Liver (tissue), 9 donors: ENCODE data around the gene PDGFD. TPM values are rescaled to one million over a fixed set of nuclear protein-coding genes. Genes with fewer than 3 reads are reported as not detected.

ENCODE experiments used
- DNase-seq: peaks from one replicate; pipeline ENCODE4 v3.0.0-alpha.2; 2017; ENCODE audit warnings: low spot score
- H3K27ac ChIP-seq, 2 donors: one replicate each; pipeline ENCODE4 v1.7.0; 2013; ENCODE audit warnings: inconsistent platforms in 2 of 2, low read length in 2 of 2, control low read depth in 1 of 2, low read depth in 1 of 2, mild to moderate bottlenecking in 1 of 2
- H3K27me3 ChIP-seq, 4 donors: one replicate each; pipeline versions ENCODE4 v1.6.1 to v1.7.0; 2013; ENCODE audit warnings: low read length in 3 of 4, inconsistent platforms in 1 of 4, mild to moderate bottlenecking in 1 of 4, moderate library complexity in 1 of 4; ENCODE audit not compliant: control insufficient read depth in 4 of 4, insufficient read depth in 4 of 4
- H3K36me3 ChIP-seq, 4 donors: one replicate each; pipeline versions ENCODE4 v1.6.1 to v1.7.0; 2013; ENCODE audit warnings: low read length in 3 of 4, mild to moderate bottlenecking in 3 of 4, low read depth in 1 of 4, moderate library complexity in 1 of 4; ENCODE audit not compliant: control insufficient read depth in 4 of 4, insufficient read depth in 3 of 4
- H3K4me1 ChIP-seq, 4 donors: one replicate each; pipeline versions ENCODE4 v1.6.1 to v1.7.0; 2013; ENCODE audit warnings: low read length in 3 of 4, mild to moderate bottlenecking in 3 of 4, moderate library complexity in 1 of 4; ENCODE audit not compliant: control insufficient read depth in 4 of 4, insufficient read depth in 4 of 4
- H3K4me3 ChIP-seq, 3 donors: one replicate each; pipeline versions ENCODE4 v1.6.1 to v1.7.0; 2013; ENCODE audit warnings: low read length in 3 of 3, control low read depth in 1 of 3, low read depth in 1 of 3, mild to moderate bottlenecking in 1 of 3
- H3K9ac ChIP-seq, 2 donors: one replicate each; pipeline ENCODE4 v1.7.0; 2013; ENCODE audit warnings: low read length in 2 of 2, mild to moderate bottlenecking in 2 of 2, moderate library complexity in 2 of 2, control low read depth in 1 of 2, low read depth in 1 of 2
- H3K9me3 ChIP-seq, 4 donors: one replicate each; pipeline versions ENCODE4 v1.6.1 to v1.7.0; 2013; ENCODE audit warnings: low read length in 3 of 4; ENCODE audit not compliant: control insufficient read depth in 4 of 4
- CTCF ChIP-seq: fragments of 150-350 bp; IDR thresholded peaks from 2 replicates; pipeline ENCODE4 v1.5.1; 2017; ENCODE audit warnings: improper control_type of control experiment, low read depth, low read length; ENCODE audit not compliant: missing input control
- EGR1 ChIP-seq, 2 donors: IDR thresholded peaks; 2 replicates each; pipeline ENCODE4 v1.6.1; 2016 to 2018; ENCODE audit warnings: antibody characterized with exemption in 2 of 2, low read depth in 2 of 2
- FOXA1 ChIP-seq: IDR thresholded peaks from 2 replicates; pipeline ENCODE4 v1.6.1; 2016; ENCODE audit warnings: antibody characterized with exemption
- FOXA2 ChIP-seq: IDR thresholded peaks from 2 replicates; pipeline ENCODE4 v1.6.1; 2016; ENCODE audit warnings: antibody characterized with exemption
- GABPA ChIP-seq, 2 donors: IDR thresholded peaks in 1 of 2; conservative IDR thresholded peaks in 1 of 2; 2 replicates each; pipeline ENCODE4 v1.6.1; 2016; ENCODE audit warnings: antibody characterized with exemption in 2 of 2, mild to moderate bottlenecking in 1 of 2, moderate library complexity in 1 of 2
- JUND ChIP-seq, 2 donors: IDR thresholded peaks; 2 replicates each; pipeline ENCODE4 v1.6.1; 2016; ENCODE audit warnings: antibody characterized with exemption in 2 of 2
- MAX ChIP-seq: IDR thresholded peaks from 2 replicates; pipeline ENCODE4 v1.6.1; 2016; ENCODE audit warnings: antibody characterized with exemption
- NR2F2 ChIP-seq: IDR thresholded peaks from 2 replicates; pipeline ENCODE4 v1.6.1; 2016; ENCODE audit warnings: antibody characterized with exemption
- RAD21 ChIP-seq, 2 donors: IDR thresholded peaks; 2 replicates each; pipeline ENCODE4 v1.6.1; 2016; ENCODE audit warnings: antibody characterized with exemption in 2 of 2, mild to moderate bottlenecking in 2 of 2
- RXRA ChIP-seq, 2 donors: IDR thresholded peaks; 2 replicates each; pipeline ENCODE4 v1.6.1; 2017 to 2018; ENCODE audit warnings: antibody characterized with exemption in 2 of 2, mild to moderate bottlenecking in 1 of 2
- SP1 ChIP-seq: IDR thresholded peaks from 2 replicates; pipeline ENCODE4 v1.6.1; 2018; ENCODE audit warnings: antibody characterized with exemption, mild to moderate bottlenecking
- YY1 ChIP-seq: IDR thresholded peaks from 2 replicates; pipeline ENCODE4 v1.6.1; 2016; ENCODE audit warnings: antibody characterized with exemption, mild to moderate bottlenecking
- ZBTB33 ChIP-seq: IDR thresholded peaks from 2 replicates; pipeline ENCODE4 v1.6.1; 2016; ENCODE audit warnings: antibody characterized with exemption
- WGBS: extraction: QIAGEN DNeasy Blood & Tissue Kit; methylation state at CpG from one replicate; pipeline ENCODE4 v1.1.7; 2013; 5-methylcytosine and 5-hydroxymethylcytosine counted together
- polyA plus RNA-seq, 2 donors: library from polyadenylated mRNA; stranded (reverse) in 1 of 2; unstranded in 1 of 2; fragments of 200-250 nt in 1 of 2; fragments of >200 nt in 1 of 2; fragmentation: Nextera tagmentation in 1 of 2; extraction: Ambion mirVana in 1 of 2; gene quantifications; one replicate each; pipeline versions ENCODE4 v1.2.1 to v1.2.3, GENCODE V29; 2013 to 2015
- total RNA-seq, 2 donors: library from RNA; depleted of rRNA; stranded (reverse); fragments of >200 nt; gene quantifications; one replicate each; pipeline ENCODE4 v1.2.3, GENCODE V29; 2014
- TF ChIP-seq, protein P1 (sequence below): IDR thresholded peaks from 2 replicates; pipeline ENCODE4 v1.6.1; 2016; ENCODE audit warnings: antibody characterized with exemption
- TF ChIP-seq, protein P2 (sequence below): IDR thresholded peaks from 2 replicates; pipeline ENCODE4 v1.6.1; 2016; ENCODE audit warnings: antibody characterized with exemption, mild to moderate bottlenecking
- donor health status: healthy.
- donor health status: healthy.
- donor health status: healthy.
- donor health status: healthy.
- donor health status: healthy.

The PDGFD gene
- total and polyA plus RNA-seq, 4 donors, result 1.0 to 3.3 (median 2.1) TPM

DNA sequence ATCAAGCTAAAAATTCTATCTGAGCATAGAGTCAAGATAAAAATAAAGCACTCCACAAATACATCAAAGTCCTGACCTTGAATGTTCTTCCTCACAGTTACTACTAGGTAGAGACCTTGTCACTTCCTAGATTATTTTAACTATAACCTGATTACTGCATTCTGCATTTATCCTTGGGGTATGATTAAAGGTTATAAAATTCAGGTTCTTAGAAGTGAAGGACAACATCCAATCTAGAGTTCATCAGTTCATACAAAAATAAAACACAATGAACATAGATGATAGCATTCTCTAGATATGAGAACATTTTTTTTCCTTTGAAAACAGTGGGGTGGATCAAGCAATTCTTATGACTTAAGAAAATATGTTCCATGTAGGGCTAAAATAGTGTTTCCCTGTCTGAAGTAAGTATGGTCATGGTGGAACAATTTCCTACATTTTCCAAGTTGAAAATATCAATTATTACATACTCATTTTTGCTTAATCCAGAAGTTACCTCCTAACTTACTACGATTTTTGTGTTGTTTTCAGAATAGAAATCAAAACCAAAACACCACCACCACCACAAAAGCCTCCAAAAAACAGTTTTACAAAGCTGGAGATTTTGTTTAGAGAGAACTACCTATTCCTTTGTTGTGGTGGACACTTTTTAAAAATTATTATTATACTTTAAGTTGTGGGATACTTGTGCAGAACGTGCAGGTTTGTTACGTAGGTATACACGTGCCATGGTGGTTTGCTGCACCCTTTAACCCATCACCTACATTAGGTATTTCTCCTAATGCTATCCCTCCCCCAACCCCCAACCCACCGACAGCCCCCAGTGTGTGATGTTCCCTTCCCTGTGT lies 239.6 kb downstream of the PDGFD start:
- 79% methylated on average over 5 of the region's 5 CpGs for WGBS
- Histone ChIP-seq H3K4me3 (no peak overlapping the region), H3K9me3 (no peaks in the 10 kb centered on the region), H3K4me1 (no peaks in the 10 kb centered on the region), H3K27ac (no peak overlapping the region), H3K36me3 (peaks cover 0 to 2% (median 0%) of the 10 kb centered on the region in 4 donors), H3K27me3 (no peaks in the 10 kb centered on the region), H3K9ac (no peak overlapping the region)
- no peak for DNase-seq
- TF ChIP-seq NR2F2 (no peak), MAX (no peak), FOXA1 (no peak), EGR1 (IDR thresholded peaks at IDR 0.05; ENCODE audit: low read depth in 2 of 2) (no peak), JUND (IDR thresholded peaks at IDR 0.05) (no peak), CTCF (no peak), GABPA (IDR thresholded peaks at IDR 0.05 in 1 of 2, conservative IDR thresholded peaks at IDR 0.05 in 1 of 2) (no peak), YY1 (no peak), ZBTB33 (no peak), RAD21 (IDR thresholded peaks at IDR 0.05) (no peak), FOXA2 (no peak), SP1 (no peak), RXRA (IDR thresholded peaks at IDR 0.05) (no peak)
- TF ChIP-seq, protein P1, sequence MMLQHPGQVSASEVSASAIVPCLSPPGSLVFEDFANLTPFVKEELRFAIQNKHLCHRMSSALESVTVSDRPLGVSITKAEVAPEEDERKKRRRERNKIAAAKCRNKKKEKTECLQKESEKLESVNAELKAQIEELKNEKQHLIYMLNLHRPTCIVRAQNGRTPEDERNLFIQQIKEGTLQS, result no peak
- TF ChIP-seq, protein P2, sequence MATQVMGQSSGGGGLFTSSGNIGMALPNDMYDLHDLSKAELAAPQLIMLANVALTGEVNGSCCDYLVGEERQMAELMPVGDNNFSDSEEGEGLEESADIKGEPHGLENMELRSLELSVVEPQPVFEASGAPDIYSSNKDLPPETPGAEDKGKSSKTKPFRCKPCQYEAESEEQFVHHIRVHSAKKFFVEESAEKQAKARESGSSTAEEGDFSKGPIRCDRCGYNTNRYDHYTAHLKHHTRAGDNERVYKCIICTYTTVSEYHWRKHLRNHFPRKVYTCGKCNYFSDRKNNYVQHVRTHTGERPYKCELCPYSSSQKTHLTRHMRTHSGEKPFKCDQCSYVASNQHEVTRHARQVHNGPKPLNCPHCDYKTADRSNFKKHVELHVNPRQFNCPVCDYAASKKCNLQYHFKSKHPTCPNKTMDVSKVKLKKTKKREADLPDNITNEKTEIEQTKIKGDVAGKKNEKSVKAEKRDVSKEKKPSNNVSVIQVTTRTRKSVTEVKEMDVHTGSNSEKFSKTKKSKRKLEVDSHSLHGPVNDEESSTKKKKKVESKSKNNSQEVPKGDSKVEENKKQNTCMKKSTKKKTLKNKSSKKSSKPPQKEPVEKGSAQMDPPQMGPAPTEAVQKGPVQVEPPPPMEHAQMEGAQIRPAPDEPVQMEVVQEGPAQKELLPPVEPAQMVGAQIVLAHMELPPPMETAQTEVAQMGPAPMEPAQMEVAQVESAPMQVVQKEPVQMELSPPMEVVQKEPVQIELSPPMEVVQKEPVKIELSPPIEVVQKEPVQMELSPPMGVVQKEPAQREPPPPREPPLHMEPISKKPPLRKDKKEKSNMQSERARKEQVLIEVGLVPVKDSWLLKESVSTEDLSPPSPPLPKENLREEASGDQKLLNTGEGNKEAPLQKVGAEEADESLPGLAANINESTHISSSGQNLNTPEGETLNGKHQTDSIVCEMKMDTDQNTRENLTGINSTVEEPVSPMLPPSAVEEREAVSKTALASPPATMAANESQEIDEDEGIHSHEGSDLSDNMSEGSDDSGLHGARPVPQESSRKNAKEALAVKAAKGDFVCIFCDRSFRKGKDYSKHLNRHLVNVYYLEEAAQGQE, result no peak
